Lower lobe of right lung (tissue), 2 donors: ENCODE results near the gene ZNF385C. TPM values are rescaled to one million over a fixed set of nuclear protein-coding genes. Genes with fewer than 3 reads are reported as not detected.

ENCODE experiments used
- ATAC-seq, 2 donors: fragments of 200-7000 bp; cut with Tn5 transposase; one replicate each; pipeline ENCODE4 v1.9.1; 2020 to 2022; ENCODE audit warnings: mild to moderate bottlenecking in 2 of 2, moderate library complexity in 2 of 2
- DNase-seq: peaks from one replicate; pipeline ENCODE4 v3.0.0-alpha.2; 2020
- H3K27ac ChIP-seq: fragments of 200-600 bp; one replicate; pipeline ENCODE4 v1.8.0; 2022
- H3K27me3 ChIP-seq: fragments of 200-600 bp; one replicate; pipeline ENCODE4 v1.8.0; 2022; ENCODE audit warnings: low read depth
- H3K36me3 ChIP-seq: fragments of 200-600 bp; one replicate; pipeline ENCODE4 v1.8.0; 2022; ENCODE audit warnings: mild to moderate bottlenecking
- H3K4me1 ChIP-seq: fragments of 200-600 bp; one replicate; pipeline ENCODE4 v1.8.0; 2022
- H3K4me3 ChIP-seq: fragments of 200-600 bp; one replicate; pipeline ENCODE4 v1.8.0; 2022; ENCODE audit warnings: mild to moderate bottlenecking
- H3K9me3 ChIP-seq: fragments of 200-600 bp; one replicate; pipeline ENCODE4 v1.8.0; 2022
- intact Hi-C: fragments of 100-400 bp; cut with DNase I; formaldehyde crosslinking; loops from one replicate; pipeline ENCODE4 v1.11.0; 2022
- total RNA-seq: library from RNA; stranded (reverse); fragmentation: NEBNext Ultra II Directional; extraction: Animal tissue kit (Norgen Biotek cat#: 25700); gene quantifications from one replicate; pipeline ENCODE4 v1.2.1, GENCODE V29; 2021
- TF ChIP-seq, protein P1 (sequence below): fragments of 200-600 bp; IDR thresholded peaks from one replicate; pipeline ENCODE4 v1.8.0; 2022; ENCODE audit warnings: antibody characterized with exemption, mild to moderate bottlenecking
- donor health status: DM: no; HTN: yes; CAD: no; lungs with severe emphysema.

Gene ZNF385C
- total RNA-seq, 1 donor from 2014 or later = 1.2 TPM

DNA sequence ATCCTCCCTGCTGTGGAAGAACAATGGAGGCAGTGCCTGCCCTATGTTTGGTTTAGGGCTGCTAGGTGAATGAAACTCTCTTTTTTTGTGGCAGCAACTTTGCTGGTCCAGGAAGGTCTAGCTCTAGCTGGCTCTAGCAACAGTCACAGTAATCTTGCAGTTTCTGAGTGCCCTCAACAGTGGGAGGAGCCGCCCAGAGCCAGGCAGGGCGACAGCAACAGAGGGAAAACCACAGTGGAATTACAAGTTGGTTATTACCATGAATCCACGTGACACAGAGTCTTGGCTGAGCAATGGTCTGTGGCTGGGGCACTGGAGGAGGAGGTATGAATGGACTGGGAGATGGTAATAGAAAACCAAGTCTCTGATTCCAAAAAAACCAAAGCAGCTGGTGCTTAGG lies 34.7 kb upstream of the ZNF385C start:
- intact Hi-C loops = no loop called here
- H3K36me3 ChIP-seq = peaks cover 26% of the 10 kb centered on the region
- DNase-seq = peak; percentile 86

DNA sequence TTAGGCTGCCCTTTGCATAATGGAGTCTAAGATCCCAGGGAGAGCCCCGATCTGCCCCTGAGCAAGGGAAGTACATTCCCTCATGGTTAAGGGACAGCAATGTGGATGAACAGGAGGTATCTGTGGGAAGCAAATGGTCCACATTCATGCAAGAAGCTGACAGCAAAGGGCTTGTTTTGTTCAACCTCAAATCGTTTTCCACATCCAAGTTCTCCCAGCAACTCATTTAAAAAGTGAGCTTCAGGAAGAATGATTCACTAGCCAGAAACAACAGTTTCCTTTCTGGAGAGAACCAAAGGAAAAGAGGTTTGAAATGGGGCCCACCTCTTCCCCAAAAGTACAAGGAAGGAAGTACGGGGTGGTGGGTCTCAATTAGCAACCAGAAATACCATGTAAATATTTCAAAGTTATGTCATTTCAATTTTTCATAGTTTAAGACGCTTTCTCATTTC lies 33.7 kb upstream of the ZNF385C start:
- TF ChIP-seq, protein P1, sequence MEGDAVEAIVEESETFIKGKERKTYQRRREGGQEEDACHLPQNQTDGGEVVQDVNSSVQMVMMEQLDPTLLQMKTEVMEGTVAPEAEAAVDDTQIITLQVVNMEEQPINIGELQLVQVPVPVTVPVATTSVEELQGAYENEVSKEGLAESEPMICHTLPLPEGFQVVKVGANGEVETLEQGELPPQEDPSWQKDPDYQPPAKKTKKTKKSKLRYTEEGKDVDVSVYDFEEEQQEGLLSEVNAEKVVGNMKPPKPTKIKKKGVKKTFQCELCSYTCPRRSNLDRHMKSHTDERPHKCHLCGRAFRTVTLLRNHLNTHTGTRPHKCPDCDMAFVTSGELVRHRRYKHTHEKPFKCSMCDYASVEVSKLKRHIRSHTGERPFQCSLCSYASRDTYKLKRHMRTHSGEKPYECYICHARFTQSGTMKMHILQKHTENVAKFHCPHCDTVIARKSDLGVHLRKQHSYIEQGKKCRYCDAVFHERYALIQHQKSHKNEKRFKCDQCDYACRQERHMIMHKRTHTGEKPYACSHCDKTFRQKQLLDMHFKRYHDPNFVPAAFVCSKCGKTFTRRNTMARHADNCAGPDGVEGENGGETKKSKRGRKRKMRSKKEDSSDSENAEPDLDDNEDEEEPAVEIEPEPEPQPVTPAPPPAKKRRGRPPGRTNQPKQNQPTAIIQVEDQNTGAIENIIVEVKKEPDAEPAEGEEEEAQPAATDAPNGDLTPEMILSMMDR = no peak
- H3K27ac ChIP-seq = peak overlapping the region; percentile 80
- ATAC-seq (no peak), DNase-seq (no peak)
- no peaks in the 10 kb centered on the region for H3K9me3 ChIP-seq
- no peak overlapping the region for H3K4me3 ChIP-seq
- no peaks in the 10 kb centered on the region for H3K27me3 ChIP-seq
- intact Hi-C loops = no loop called here
- H3K4me1 ChIP-seq = peaks cover 86% of the 10 kb centered on the region
- H3K36me3 ChIP-seq = peaks cover 35% of the 10 kb centered on the region

More for the DNA sequence above, 34.7 kb upstream of the ZNF385C start:
- ATAC-seq = peak; percentile 87 to 88
- TF ChIP-seq, protein P1 = no peak
- Histone ChIP-seq H3K4me1 (peaks cover 95% of the 10 kb centered on the region), H3K4me3 (no peak overlapping the region), H3K27ac (peak overlapping the region; percentile 80), H3K27me3 (no peaks in the 10 kb centered on the region), H3K9me3 (no peaks in the 10 kb centered on the region)

DNA sequence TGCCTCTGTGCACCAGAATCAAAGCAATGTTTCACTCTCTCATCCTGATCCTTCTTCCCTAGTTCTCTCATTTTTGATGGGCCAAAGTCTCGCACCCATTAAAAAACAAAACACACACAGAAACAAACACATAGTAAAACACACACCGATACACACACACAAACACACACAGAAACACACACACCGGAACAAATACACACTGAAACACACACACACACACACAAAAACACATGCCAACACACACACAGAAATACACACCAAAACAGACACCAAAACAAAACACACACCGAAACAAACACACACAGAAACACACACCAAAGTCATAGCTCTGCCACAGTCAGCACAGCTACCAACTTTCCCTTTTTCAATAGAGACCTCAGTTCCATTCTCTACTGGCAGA lies 33.0 kb upstream of the ZNF385C start:
- Histone ChIP-seq H3K27me3 (no peaks in the 10 kb centered on the region), H3K27ac (peak overlapping the region; percentile 80), H3K4me3 (no peak overlapping the region), H3K36me3 (peaks cover 43% of the 10 kb centered on the region), H3K4me1 (peaks cover 78% of the 10 kb centered on the region), H3K9me3 (no peaks in the 10 kb centered on the region)
- TF ChIP-seq, protein P1 = no peak
- intact Hi-C loops = no loop called here
- DNase-seq (no peak), ATAC-seq (no peak)

DNA sequence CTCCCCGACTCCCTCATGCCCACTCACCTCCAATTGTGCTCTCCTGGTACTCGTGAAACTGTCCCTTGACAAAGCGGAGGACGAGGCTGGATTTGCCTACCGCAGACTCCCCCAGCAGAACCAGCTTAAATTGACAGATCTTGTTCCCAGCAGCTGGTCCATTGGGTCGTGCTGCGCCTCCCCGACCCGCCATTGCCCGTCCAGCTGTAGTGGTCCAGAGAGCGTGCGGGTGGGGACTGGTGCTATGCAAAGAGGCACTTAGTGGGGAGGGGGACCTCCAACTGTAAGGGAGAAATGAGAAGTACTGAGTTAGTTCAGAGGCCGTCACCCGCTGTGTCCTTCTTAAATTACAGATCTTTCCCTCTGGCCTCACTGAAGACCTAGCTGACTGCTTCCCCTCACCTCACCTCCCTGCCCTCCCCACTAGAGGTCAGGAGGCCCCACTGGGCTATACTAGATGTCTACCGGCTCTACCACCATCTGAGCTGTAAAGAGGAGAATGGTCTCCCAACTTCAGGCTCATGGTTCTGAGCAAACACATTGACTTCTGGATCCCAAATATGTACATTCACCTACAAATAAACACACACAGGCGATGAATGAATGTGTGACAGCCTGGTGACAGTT lies 32.1 kb upstream of the ZNF385C start:
- Histone ChIP-seq H3K4me3 (no peak overlapping the region), H3K4me1 (peaks cover 70% of the 10 kb centered on the region), H3K9me3 (no peaks in the 10 kb centered on the region), H3K36me3 (peaks cover 51% of the 10 kb centered on the region), H3K27ac (peak overlapping the region; percentile 80), H3K27me3 (no peaks in the 10 kb centered on the region)
- intact Hi-C loops = no loop called here
- TF ChIP-seq, protein P1 = no peak
- DNase-seq (no peak), ATAC-seq (no peak)

DNA sequence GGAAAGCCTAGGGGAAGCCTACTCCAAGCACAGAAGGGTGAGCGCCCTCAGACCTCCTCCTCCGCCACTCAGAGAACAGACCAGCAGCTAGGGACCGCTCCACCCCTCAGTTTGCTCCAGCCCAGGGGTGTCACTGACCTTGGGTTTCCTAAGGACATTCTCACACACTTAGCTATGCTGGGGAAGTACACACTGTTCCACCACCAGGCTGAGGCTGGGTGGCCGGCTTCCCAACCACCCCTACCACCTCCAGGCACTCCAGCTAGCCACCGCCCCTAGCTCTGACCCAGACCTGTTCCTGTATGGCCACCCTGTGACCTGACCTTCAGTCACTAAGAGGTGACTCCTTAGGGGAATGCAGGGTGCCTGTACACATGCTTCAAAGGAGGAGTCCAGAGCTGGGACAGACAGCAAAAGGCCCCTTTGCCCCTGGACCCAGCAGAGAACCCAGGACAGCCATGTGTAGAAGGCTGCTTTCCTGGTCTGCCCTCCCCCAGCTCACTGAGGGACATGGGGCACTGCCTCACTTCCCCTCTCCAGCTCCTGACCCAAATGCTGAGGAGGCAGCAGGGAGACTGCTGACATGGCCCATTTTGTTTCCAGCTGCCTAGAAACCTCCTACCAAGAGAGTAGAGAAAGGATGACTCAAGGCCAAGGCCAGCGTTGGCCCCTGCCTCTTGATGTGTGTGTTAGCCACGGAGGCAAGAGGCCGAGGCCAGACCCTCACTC lies 31.0 kb upstream of the ZNF385C start:
- no peaks in the 10 kb centered on the region for H3K27me3 ChIP-seq
- intact Hi-C loops = no loop called here
- no peak overlapping the region for H3K4me3 ChIP-seq
- DNase-seq = no peak
- H3K27ac ChIP-seq = peak overlapping the region; percentile 80
- ATAC-seq = peak in 1 of 2 donors; percentile 34
- TF ChIP-seq, protein P1 = no peak
- H3K36me3 ChIP-seq = peaks cover 62% of the 10 kb centered on the region
- H3K9me3 ChIP-seq = no peaks in the 10 kb centered on the region
- H3K4me1 ChIP-seq = peaks cover 58% of the 10 kb centered on the region
